ENCODE results near the gene ARL6IP5. TPM values are rescaled to one million over a fixed set of nuclear protein-coding genes. Genes with fewer than 3 reads are reported as not detected.

The ARL6IP5 gene
- total and polyA plus RNA-seq, 2 donors: 108 to 130 TPM

- peaks cover 16 to 37% of the 10 kb centered on the region in 2 donors for H3K36me3 ChIP-seq (ENCODE audit: control insufficient read depth in 2 of 2, insufficient read depth in 2 of 2, low read length in 1 of 2)
- DNase-seq (ENCODE audit: low read depth in 6 of 9, low spot score in 9 of 9): no peak
- H3K4me1 ChIP-seq (ENCODE audit: control insufficient read depth in 2 of 2, insufficient read depth in 2 of 2, low read length in 2 of 2): no peaks in the 10 kb centered on the region
- no peaks in the 10 kb centered on the region for H3K27me3 ChIP-seq (ENCODE audit: control insufficient read depth in 2 of 2, insufficient read depth in 1 of 2, low read length in 1 of 2)
- 51% methylated on average over 3 of the region's 3 CpGs for WGBS
- no peak overlapping the region for H3K27ac ChIP-seq (ENCODE audit: low read depth in 1 of 2, low read length in 1 of 2)
- H3K4me3 ChIP-seq (ENCODE audit: low read length in 2 of 2): no peak overlapping the region
- H3K9me3 ChIP-seq (ENCODE audit: control insufficient read depth in 2 of 2, insufficient read depth in 1 of 2, low read length in 1 of 2): no peaks in the 10 kb centered on the region
These were observed 20.6 kb downstream of the ARL6IP5 start for GRCh38 chr3:69105320-69105719.

DNA sequence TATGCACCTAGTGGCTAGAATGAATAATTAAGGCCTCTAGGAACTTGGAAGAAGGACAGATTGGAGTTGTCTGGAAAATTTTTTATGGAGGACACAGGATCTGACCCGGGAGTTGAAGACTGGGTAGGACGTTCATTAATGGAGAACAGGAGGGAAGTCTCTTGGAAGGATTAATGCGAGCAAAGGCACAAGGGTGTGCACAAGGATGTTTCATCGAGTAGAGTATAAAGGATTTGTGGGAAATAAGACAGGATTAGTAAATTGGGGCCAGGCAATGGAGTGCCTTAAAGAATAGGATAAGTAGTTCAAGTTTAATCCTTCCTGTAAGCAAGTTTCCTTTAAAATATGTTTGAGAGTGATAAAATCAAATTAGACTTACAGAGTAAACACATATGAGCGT, 23.1 kb downstream of the ARL6IP5 start:
- Histone ChIP-seq H3K9me3 (ENCODE audit: control insufficient read depth in 2 of 2, insufficient read depth in 1 of 2, low read length in 1 of 2) (no peaks in the 10 kb centered on the region), H3K27me3 (ENCODE audit: control insufficient read depth in 2 of 2, insufficient read depth in 1 of 2, low read length in 1 of 2) (no peaks in the 10 kb centered on the region), H3K4me1 (ENCODE audit: control insufficient read depth in 2 of 2, insufficient read depth in 2 of 2, low read length in 2 of 2) (no peaks in the 10 kb centered on the region), H3K27ac (ENCODE audit: low read depth in 1 of 2, low read length in 1 of 2) (no peak overlapping the region), H3K4me3 (ENCODE audit: low read length in 2 of 2) (no peak overlapping the region), H3K36me3 (ENCODE audit: control insufficient read depth in 2 of 2, insufficient read depth in 2 of 2, low read length in 1 of 2) (peaks cover 7 to 19% of the 10 kb centered on the region in 2 donors)
- DNase-seq (ENCODE audit: low read depth in 6 of 9, low spot score in 9 of 9): no peak
- 87% methylated on average over 5 of the region's 5 CpGs for WGBS

- Histone ChIP-seq H3K4me3 (ENCODE audit: low read length in 2 of 2) (no peak overlapping the region), H3K9me3 (ENCODE audit: control insufficient read depth in 2 of 2, insufficient read depth in 1 of 2, low read length in 1 of 2) (no peaks in the 10 kb centered on the region), H3K27ac (ENCODE audit: low read depth in 1 of 2, low read length in 1 of 2) (no peak overlapping the region), H3K27me3 (ENCODE audit: control insufficient read depth in 2 of 2, insufficient read depth in 1 of 2, low read length in 1 of 2) (no peaks in the 10 kb centered on the region), H3K36me3 (ENCODE audit: control insufficient read depth in 2 of 2, insufficient read depth in 2 of 2, low read length in 1 of 2) (peaks cover 7 to 9% of the 10 kb centered on the region in 2 donors), H3K4me1 (ENCODE audit: control insufficient read depth in 2 of 2, insufficient read depth in 2 of 2, low read length in 2 of 2) (no peaks in the 10 kb centered on the region)
- 85% methylated on average over 5 of the region's 5 CpGs for WGBS
- no peak for DNase-seq (ENCODE audit: low read depth in 6 of 9, low spot score in 9 of 9)
These were observed 24.1 kb downstream of the ARL6IP5 start for GRCh38 chr3:69108811-69109210.

DNA sequence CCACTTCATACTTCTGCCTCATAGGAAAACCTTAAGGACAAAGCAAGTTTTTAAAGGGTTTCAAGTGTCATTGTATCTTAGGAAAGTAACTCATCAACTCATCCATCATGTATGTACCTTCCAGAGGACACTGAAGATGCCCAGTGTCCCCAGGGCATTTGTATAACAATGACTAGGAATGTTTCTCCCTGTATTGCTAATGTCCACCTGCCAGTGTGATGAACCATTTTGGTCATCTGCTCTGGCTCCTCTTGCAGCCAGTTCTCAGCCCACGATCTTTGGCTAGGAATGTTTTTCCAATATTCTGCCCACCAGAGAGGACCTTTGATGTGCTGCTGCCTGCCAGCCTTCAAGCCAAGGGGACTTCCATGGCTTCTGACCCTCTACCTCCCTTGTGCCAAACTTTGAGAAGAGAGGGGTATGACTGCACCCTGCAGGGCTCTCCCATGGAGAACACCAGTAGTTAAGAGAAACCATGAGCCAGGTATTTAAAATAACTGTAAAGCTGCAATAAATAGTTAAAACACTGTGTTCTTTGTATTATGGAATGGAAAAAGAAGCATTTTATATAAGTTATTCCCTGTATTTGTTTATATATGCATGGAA, 26.3 kb downstream of the ARL6IP5 start:
- Histone ChIP-seq H3K9me3 (ENCODE audit: control insufficient read depth in 2 of 2, insufficient read depth in 1 of 2, low read length in 1 of 2) (no peaks in the 10 kb centered on the region), H3K27me3 (ENCODE audit: control insufficient read depth in 2 of 2, insufficient read depth in 1 of 2, low read length in 1 of 2) (no peaks in the 10 kb centered on the region), H3K4me3 (ENCODE audit: low read length in 2 of 2) (no peak overlapping the region), H3K4me1 (ENCODE audit: control insufficient read depth in 2 of 2, insufficient read depth in 2 of 2, low read length in 2 of 2) (no peaks in the 10 kb centered on the region), H3K36me3 (ENCODE audit: control insufficient read depth in 2 of 2, insufficient read depth in 2 of 2, low read length in 1 of 2) (no peaks in the 10 kb centered on the region), H3K27ac (ENCODE audit: low read depth in 1 of 2, low read length in 1 of 2) (no peak overlapping the region)
- no peak for DNase-seq (ENCODE audit: low read depth in 6 of 9, low spot score in 9 of 9)
- 93% methylated on average over 1 of the region's 1 CpG for WGBS

DNA sequence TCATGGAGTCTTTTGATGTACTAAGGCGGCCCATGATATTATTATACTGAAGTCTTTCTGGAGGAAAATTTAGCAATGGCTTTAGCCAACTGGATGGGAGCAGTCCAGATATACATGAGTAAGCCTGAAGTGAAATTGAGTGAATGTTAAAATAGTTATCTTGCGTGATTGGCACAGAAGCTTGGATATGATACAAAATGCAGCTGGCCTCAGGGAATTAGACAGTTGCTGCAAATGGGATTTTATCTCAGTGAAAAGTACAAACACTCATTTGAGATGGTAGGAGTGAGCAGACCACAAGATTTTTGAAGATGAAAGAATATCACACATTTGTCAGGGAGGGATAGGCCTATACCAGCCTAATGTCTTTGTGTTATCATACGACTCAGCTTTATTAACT, 28.8 kb downstream of the ARL6IP5 start:
- Histone ChIP-seq H3K9me3 (ENCODE audit: control insufficient read depth in 2 of 2, insufficient read depth in 1 of 2, low read length in 1 of 2) (no peaks in the 10 kb centered on the region), H3K27ac (ENCODE audit: low read depth in 1 of 2, low read length in 1 of 2) (no peak overlapping the region), H3K27me3 (ENCODE audit: control insufficient read depth in 2 of 2, insufficient read depth in 1 of 2, low read length in 1 of 2) (no peaks in the 10 kb centered on the region), H3K4me3 (ENCODE audit: low read length in 2 of 2) (no peak overlapping the region), H3K36me3 (ENCODE audit: control insufficient read depth in 2 of 2, insufficient read depth in 2 of 2, low read length in 1 of 2) (no peaks in the 10 kb centered on the region), H3K4me1 (ENCODE audit: control insufficient read depth in 2 of 2, insufficient read depth in 2 of 2, low read length in 2 of 2) (no peaks in the 10 kb centered on the region)
- 87% methylated on average over 3 of the region's 3 CpGs for WGBS
- no peak for DNase-seq (ENCODE audit: low read depth in 6 of 9, low spot score in 9 of 9)

GRCh38 chr3:69115731-69116130, 31.0 kb downstream of the ARL6IP5 start:
- 92% methylated on average over 2 of the region's 2 CpGs for WGBS
- DNase-seq (ENCODE audit: low read depth in 6 of 9, low spot score in 9 of 9): no peak
- Histone ChIP-seq H3K4me1 (ENCODE audit: control insufficient read depth in 2 of 2, insufficient read depth in 2 of 2, low read length in 2 of 2) (no peaks in the 10 kb centered on the region), H3K36me3 (ENCODE audit: control insufficient read depth in 2 of 2, insufficient read depth in 2 of 2, low read length in 1 of 2) (no peaks in the 10 kb centered on the region), H3K4me3 (ENCODE audit: low read length in 2 of 2) (no peak overlapping the region), H3K27ac (ENCODE audit: low read depth in 1 of 2, low read length in 1 of 2) (no peak overlapping the region), H3K27me3 (ENCODE audit: control insufficient read depth in 2 of 2, insufficient read depth in 1 of 2, low read length in 1 of 2) (no peaks in the 10 kb centered on the region), H3K9me3 (ENCODE audit: control insufficient read depth in 2 of 2, insufficient read depth in 1 of 2, low read length in 1 of 2) (no peaks in the 10 kb centered on the region)

DNA sequence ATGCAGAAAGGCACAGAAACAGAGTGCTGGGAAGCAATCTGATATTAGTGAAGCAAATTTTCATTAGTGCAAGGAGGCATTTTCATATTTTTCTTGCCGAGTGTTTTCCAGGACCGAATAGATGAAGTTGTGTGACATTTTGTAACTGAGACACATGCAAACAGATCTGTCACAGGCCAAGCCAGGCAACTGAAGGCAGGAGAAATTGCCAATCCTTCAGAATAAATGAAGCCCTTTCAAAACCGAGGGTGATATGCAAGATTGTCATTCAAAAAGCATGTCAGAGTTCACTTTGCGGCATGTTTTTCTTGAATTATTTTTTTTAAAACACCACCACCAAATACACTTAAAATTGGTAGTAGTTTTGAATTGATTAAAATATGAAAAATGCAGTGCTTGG, 31.4 kb downstream of the ARL6IP5 start:
- no peaks in the 10 kb centered on the region for H3K4me1 ChIP-seq (ENCODE audit: control insufficient read depth in 2 of 2, insufficient read depth in 2 of 2, low read length in 2 of 2)
- H3K4me3 ChIP-seq (ENCODE audit: low read length in 2 of 2): no peak overlapping the region
- WGBS: 92% methylated on average over 4 of the region's 4 CpGs
- H3K36me3 ChIP-seq (ENCODE audit: control insufficient read depth in 2 of 2, insufficient read depth in 2 of 2, low read length in 1 of 2): no peaks in the 10 kb centered on the region
- DNase-seq (ENCODE audit: low read depth in 6 of 9, low spot score in 9 of 9): no peak
- no peaks in the 10 kb centered on the region for H3K9me3 ChIP-seq (ENCODE audit: control insufficient read depth in 2 of 2, insufficient read depth in 1 of 2, low read length in 1 of 2)
- no peak overlapping the region for H3K27ac ChIP-seq (ENCODE audit: low read depth in 1 of 2, low read length in 1 of 2)
- no peaks in the 10 kb centered on the region for H3K27me3 ChIP-seq (ENCODE audit: control insufficient read depth in 2 of 2, insufficient read depth in 1 of 2, low read length in 1 of 2)

- no peak for DNase-seq (ENCODE audit: low read depth in 6 of 9, low spot score in 9 of 9)
- Histone ChIP-seq H3K9me3 (ENCODE audit: control insufficient read depth in 2 of 2, insufficient read depth in 1 of 2, low read length in 1 of 2) (no peaks in the 10 kb centered on the region), H3K36me3 (ENCODE audit: control insufficient read depth in 2 of 2, insufficient read depth in 2 of 2, low read length in 1 of 2) (no peaks in the 10 kb centered on the region), H3K4me3 (ENCODE audit: low read length in 2 of 2) (no peak overlapping the region), H3K27ac (ENCODE audit: low read depth in 1 of 2, low read length in 1 of 2) (no peak overlapping the region), H3K4me1 (ENCODE audit: control insufficient read depth in 2 of 2, insufficient read depth in 2 of 2, low read length in 2 of 2) (no peaks in the 10 kb centered on the region), H3K27me3 (ENCODE audit: control insufficient read depth in 2 of 2, insufficient read depth in 1 of 2, low read length in 1 of 2) (no peaks in the 10 kb centered on the region)
- 96% methylated on average over 3 of the region's 3 CpGs for WGBS
These were observed 32.2 kb downstream of the ARL6IP5 start for GRCh38 chr3:69116897-69117296.

- no peak for DNase-seq (ENCODE audit: low read depth in 6 of 9, low spot score in 9 of 9)
- no peak overlapping the region for H3K27ac ChIP-seq (ENCODE audit: low read depth in 1 of 2, low read length in 1 of 2)
- WGBS: 97% methylated on average over 12 of the region's 12 CpGs
- no peaks in the 10 kb centered on the region for H3K9me3 ChIP-seq (ENCODE audit: control insufficient read depth in 2 of 2, insufficient read depth in 1 of 2, low read length in 1 of 2)
- no peaks in the 10 kb centered on the region for H3K27me3 ChIP-seq (ENCODE audit: control insufficient read depth in 2 of 2, insufficient read depth in 1 of 2, low read length in 1 of 2)
- H3K36me3 ChIP-seq (ENCODE audit: control insufficient read depth in 2 of 2, insufficient read depth in 2 of 2, low read length in 1 of 2): no peaks in the 10 kb centered on the region
- H3K4me1 ChIP-seq (ENCODE audit: control insufficient read depth in 2 of 2, insufficient read depth in 2 of 2, low read length in 2 of 2): no peaks in the 10 kb centered on the region
- no peak overlapping the region for H3K4me3 ChIP-seq (ENCODE audit: low read length in 2 of 2)
These were observed 33.8 kb downstream of the ARL6IP5 start for GRCh38 chr3:69118555-69118954.

GRCh38 chr3:69119138-69119537, 34.4 kb downstream of the ARL6IP5 start:
- H3K4me3 ChIP-seq (ENCODE audit: low read length in 2 of 2): no peak overlapping the region
- H3K36me3 ChIP-seq (ENCODE audit: control insufficient read depth in 2 of 2, insufficient read depth in 2 of 2, low read length in 1 of 2): no peaks in the 10 kb centered on the region
- no peak overlapping the region for H3K27ac ChIP-seq (ENCODE audit: low read depth in 1 of 2, low read length in 1 of 2)
- no peaks in the 10 kb centered on the region for H3K9me3 ChIP-seq (ENCODE audit: control insufficient read depth in 2 of 2, insufficient read depth in 1 of 2, low read length in 1 of 2)
- H3K4me1 ChIP-seq (ENCODE audit: control insufficient read depth in 2 of 2, insufficient read depth in 2 of 2, low read length in 2 of 2): no peaks in the 10 kb centered on the region
- no peaks in the 10 kb centered on the region for H3K27me3 ChIP-seq (ENCODE audit: control insufficient read depth in 2 of 2, insufficient read depth in 1 of 2, low read length in 1 of 2)
- WGBS: 98% methylated on average over 6 of the region's 6 CpGs
- no peak for DNase-seq (ENCODE audit: low read depth in 6 of 9, low spot score in 9 of 9)

Data from thymus (tissue), 11 donors.